Adrenal gland (tissue), 12 donors: ENCODE measurements around the gene NPIPA1. TPM values are rescaled to one million over a fixed set of nuclear protein-coding genes. Genes with fewer than 3 reads are reported as not detected.

Experiments
- DNase-seq, 7 donors: peaks; one replicate each; pipeline ENCODE4 v3.0.0-alpha.2; 2019 to 2020
- H3K27ac ChIP-seq, 5 donors: fragments of 200-600 bp; sonication (generic) in 4 of 5; 1 replicate in 3 of 5; 2 replicates in 2 of 5; pipeline versions ENCODE4 v1.5.1 to v1.8.0; 2016 to 2020; ENCODE audit warnings: mild to moderate bottlenecking in 1 of 5
- H3K27me3 ChIP-seq: fragments of 200-600 bp; 2 replicates; pipeline ENCODE4 v1.8.0; 2021
- H3K36me3 ChIP-seq, 2 donors: fragments of 200-600 bp; replicated peaks in 1 of 2; 1 replicate in 1 of 2; 2 replicates in 1 of 2; pipeline versions ENCODE4 v1.5.1 to v1.8.0; 2018 to 2022
- H3K4me1 ChIP-seq, 2 donors: fragments of 200-600 bp; replicated peaks in 1 of 2; 1 replicate in 1 of 2; 2 replicates in 1 of 2; pipeline versions ENCODE4 v1.5.1 to v1.8.0; 2018 to 2021
- H3K4me3 ChIP-seq, 4 donors: fragments of 200-600 bp; sonication (generic) in 3 of 4; one replicate each; pipeline ENCODE4 v1.5.1; 2016 to 2018
- H3K9me3 ChIP-seq, 3 donors: fragments of 200-600 bp; sonication (generic) in 1 of 3; replicated peaks in 1 of 3; 1 replicate in 2 of 3; 2 replicates in 1 of 3; pipeline versions ENCODE4 v1.5.1 to v1.8.0; 2016 to 2021
- POLR2A ChIP-seq, 2 donors: fragments of 450-650 bp; IDR thresholded peaks; one replicate each; pipeline ENCODE4 v1.6.1; 2017; ENCODE audit warnings: antibody characterized with exemption in 2 of 2, mild to moderate bottlenecking in 2 of 2, moderate library complexity in 1 of 2
- WGBS, 4 donors: extraction: QIAGEN DNeasy Blood & Tissue Kit in 2 of 4; methylation state at CpG; one replicate each; pipeline versions ENCODE4 v1.1.5 to v1.1.7; 2013 to 2017; 5-methylcytosine and 5-hydroxymethylcytosine counted together
- intact Hi-C, 2 donors: fragments of 100-400 bp; cut with DNase I; formaldehyde crosslinking; loops; one replicate each; pipeline versions ENCODE4 v1.14.1 to v1.15.0; 2022 to 2023
- polyA plus RNA-seq, 3 donors: library from polyadenylated mRNA; stranded (reverse); fragments of 200-250 nt in 2 of 3; fragments of 350-450 nt in 1 of 3; fragmentation: Illumina TruSeq in 1 of 3; extraction: RNeasy Lipid Tissue Mini Kit (QIAGEN cat#74804) in 1 of 3; gene quantifications; one replicate each; pipeline ENCODE4 v1.2.3, GENCODE V29; 2013 to 2014
- total RNA-seq, 9 donors: library from RNA; depleted of rRNA in 4 of 9; stranded (reverse); fragments of >200 nt in 4 of 9; fragments of 120-200 nt in 1 of 9; fragmentation: NEBNext Ultra II Directional in 1 of 9; extraction: Animal tissue kit (Norgen Biotek cat#: 25700) in 1 of 9; gene quantifications; one replicate each; pipeline versions ENCODE4 v1.1.0 to v1.2.4, GENCODE V29; 2013 to 2023
- TF ChIP-seq, protein P1 (sequence below), 6 experiments: fragments of 450-650 bp in 4 of 6; fragments of 200-600 bp in 2 of 6; sonication (generic) in 1 of 6; IDR thresholded peaks; 1 replicate in 5 of 6; 2 replicates in 1 of 6; pipeline versions ENCODE4 v1.5.1 to v1.8.0; 2016 to 2021; ENCODE audit warnings: antibody characterized with exemption in 6 of 6, mild to moderate bottlenecking in 2 of 6, moderate library complexity in 1 of 6
- donor health status: healthy with polysubstance abuse.
- donor health status: Bipolar disorder and iron deficiency.
- donor health status: DM: yes; HTN: yes; CAD: no.
- donor health status: DM: no; HTN: no; CAD: no.
- donor health status: DM: no; HTN: no; CAD: no.
- donor health status: DM: yes; HTN: yes; CAD: no.

NPIPA1 gene
- total and polyA plus RNA-seq, 12 donors = 23.9 to 534 (median 54.0) TPM

DNA sequence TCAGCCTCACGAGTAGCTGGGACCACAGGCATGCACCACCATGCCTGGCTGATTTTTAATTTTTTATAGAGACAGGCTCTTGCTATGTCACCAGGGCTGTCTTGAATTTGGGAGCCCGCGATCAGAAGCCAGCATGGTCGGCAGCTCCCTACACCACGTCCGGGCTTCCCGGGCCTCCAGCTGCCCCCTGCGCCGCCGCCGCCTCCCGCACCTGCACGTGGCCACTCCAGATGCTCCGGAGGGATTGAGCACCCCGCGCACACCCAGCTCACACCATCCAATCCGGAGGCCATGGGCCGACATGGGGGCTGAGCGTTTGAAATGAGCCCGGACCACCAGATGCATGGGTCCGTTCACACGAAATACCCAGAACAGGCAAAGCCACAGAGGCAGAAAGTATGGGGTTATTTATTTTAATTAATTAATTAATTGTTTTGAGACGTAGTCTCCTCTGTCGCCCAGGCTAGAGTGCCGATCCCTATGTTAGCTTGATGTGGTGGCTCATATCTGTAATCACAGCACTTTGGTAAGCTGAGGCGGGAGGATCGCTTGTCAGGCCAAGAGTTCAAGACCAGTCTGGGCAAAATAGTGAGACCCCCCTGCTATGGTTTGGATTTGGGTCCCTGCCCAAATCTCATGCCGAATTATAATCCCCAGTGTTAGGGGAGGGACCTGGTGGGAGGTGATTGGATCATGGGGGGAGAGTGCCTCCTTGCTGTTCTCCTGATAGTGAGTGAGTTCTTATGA, 20.5 kb downstream of the NPIPA1 start:
- Histone ChIP-seq H3K4me3 (no peak overlapping the region), H3K36me3 (no peaks in the 10 kb centered on the region), H3K27me3 (no peaks in the 10 kb centered on the region), H3K27ac (no peak overlapping the region), H3K4me1 (peaks cover 13 to 23% of the 10 kb centered on the region in 2 donors), H3K9me3 (no peaks in the 10 kb centered on the region)
- WGBS, 4 donors = 92 to 96% (median 94%) methylated on average over 28 of the region's 28 CpGs
- intact Hi-C loops = no loop called here
- peak in 2 of 7 donors; percentile 12 to 56 for DNase-seq
- TF ChIP-seq POLR2A (IDR thresholded peaks at IDR 0.05) = no peak
- TF ChIP-seq, protein P1, sequence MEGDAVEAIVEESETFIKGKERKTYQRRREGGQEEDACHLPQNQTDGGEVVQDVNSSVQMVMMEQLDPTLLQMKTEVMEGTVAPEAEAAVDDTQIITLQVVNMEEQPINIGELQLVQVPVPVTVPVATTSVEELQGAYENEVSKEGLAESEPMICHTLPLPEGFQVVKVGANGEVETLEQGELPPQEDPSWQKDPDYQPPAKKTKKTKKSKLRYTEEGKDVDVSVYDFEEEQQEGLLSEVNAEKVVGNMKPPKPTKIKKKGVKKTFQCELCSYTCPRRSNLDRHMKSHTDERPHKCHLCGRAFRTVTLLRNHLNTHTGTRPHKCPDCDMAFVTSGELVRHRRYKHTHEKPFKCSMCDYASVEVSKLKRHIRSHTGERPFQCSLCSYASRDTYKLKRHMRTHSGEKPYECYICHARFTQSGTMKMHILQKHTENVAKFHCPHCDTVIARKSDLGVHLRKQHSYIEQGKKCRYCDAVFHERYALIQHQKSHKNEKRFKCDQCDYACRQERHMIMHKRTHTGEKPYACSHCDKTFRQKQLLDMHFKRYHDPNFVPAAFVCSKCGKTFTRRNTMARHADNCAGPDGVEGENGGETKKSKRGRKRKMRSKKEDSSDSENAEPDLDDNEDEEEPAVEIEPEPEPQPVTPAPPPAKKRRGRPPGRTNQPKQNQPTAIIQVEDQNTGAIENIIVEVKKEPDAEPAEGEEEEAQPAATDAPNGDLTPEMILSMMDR (IDR thresholded peaks at IDR 0.05) = no peak

DNA sequence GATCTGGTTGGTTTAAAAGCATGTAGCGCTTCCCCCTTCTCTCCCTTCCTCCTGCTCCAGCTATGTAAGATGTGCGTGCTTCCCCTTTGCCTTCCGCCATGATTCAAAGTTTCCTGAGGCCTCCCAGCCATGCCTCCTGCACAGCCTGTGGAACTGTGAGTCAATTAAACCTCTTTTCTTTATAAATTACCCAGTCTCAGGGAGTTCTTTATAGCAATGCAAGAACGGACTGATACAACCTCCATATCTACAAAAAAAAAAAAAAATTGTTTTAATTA, 21.0 kb downstream of the NPIPA1 start:
- TF ChIP-seq, protein P1 (IDR thresholded peaks at IDR 0.05) = no peak
- TF ChIP-seq POLR2A (IDR thresholded peaks at IDR 0.05) = no peak
- intact Hi-C loops = no loop called here
- no peak overlapping the region for H3K27ac ChIP-seq
- H3K27me3 ChIP-seq = no peaks in the 10 kb centered on the region
- no peak overlapping the region for H3K4me3 ChIP-seq
- H3K9me3 ChIP-seq = no peaks in the 10 kb centered on the region
- no peaks in the 10 kb centered on the region for H3K36me3 ChIP-seq
- H3K4me1 ChIP-seq = peaks cover 13 to 23% of the 10 kb centered on the region in 2 donors
- WGBS, 4 donors = 88 to 93% (median 90%) methylated on average over 4 of the region's 4 CpGs
- peak in 1 of 7 donors; percentile 49 for DNase-seq

DNA sequence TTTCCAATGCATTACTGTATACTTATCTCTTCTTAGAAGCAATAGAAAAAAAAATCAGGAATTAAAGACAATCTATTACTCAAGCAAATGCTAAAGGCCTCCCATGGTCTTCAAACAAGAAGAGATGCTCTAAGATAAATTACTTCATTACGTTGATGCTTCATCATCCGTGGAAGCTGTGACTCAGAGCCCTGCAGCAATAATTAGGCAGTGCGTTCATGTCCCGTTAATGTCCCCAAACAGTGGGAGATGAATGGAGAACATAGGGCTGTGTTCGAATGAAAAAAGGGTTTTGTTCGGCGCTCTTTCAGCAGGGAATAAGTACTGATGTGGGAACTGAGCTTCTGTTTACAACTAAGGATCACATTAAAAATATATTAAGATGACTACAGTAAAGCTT, 21.7 kb downstream of the NPIPA1 start:
- Histone ChIP-seq H3K36me3 (no peaks in the 10 kb centered on the region), H3K4me3 (no peak overlapping the region), H3K27me3 (no peaks in the 10 kb centered on the region), H3K27ac (no peak overlapping the region), H3K9me3 (no peaks in the 10 kb centered on the region), H3K4me1 (peaks cover 13 to 23% of the 10 kb centered on the region in 2 donors)
- WGBS, 4 donors = 77 to 83% (median 81%) methylated on average over 7 of the region's 7 CpGs
- intact Hi-C loops = no loop called here
- no peak for TF ChIP-seq POLR2A (IDR thresholded peaks at IDR 0.05)
- TF ChIP-seq, protein P1 (IDR thresholded peaks at IDR 0.05) = no peak
- peak in 1 of 7 donors; percentile 64 for DNase-seq

DNA sequence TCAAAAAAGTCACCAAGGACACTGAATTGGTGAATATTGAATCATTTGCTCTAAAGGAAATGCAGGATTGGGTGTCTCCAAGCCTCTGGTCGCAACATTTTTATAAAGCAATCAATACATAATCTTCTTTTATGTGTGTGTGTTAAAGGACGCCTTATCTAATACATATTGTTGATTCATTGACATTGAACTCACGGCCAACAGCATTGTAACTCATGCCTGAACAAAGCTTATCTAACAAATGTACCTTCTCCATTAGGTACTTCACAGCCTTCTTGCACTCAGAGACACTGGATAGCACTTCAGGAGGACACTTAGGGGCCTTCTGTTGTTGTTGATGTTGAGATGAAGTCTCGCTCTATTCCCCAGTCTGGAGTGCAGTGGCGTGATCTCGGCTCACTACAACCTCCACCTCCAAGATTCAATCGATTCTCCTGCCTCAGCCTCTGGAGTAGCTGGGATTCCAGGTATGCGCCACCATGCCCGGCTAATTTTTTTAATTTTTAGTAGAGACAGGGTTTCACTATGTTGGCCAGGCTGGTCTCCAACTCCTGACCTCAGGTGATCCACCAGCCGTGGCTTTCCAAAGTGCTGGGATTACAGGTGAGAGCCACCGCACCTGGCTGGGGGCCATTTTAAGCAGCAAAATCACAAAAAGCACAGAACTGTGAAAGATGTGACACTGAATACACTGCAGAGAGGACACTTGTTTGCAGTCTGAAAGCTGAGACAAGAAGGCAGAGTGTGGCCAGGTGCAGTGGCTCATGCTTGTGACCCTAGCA, 24.4 kb downstream of the NPIPA1 start:
- Histone ChIP-seq H3K36me3 (no peaks in the 10 kb centered on the region), H3K4me1 (peaks cover 7% of the 10 kb centered on the region in 2 donors), H3K27ac (no peak overlapping the region), H3K27me3 (no peaks in the 10 kb centered on the region), H3K9me3 (no peaks in the 10 kb centered on the region), H3K4me3 (no peak overlapping the region)
- WGBS, 4 donors = 85 to 88% (median 86%) methylated on average over 11 of the region's 11 CpGs
- DNase-seq = peak in 1 of 7 donors; percentile 50
- TF ChIP-seq POLR2A (IDR thresholded peaks at IDR 0.05) = no peak
- TF ChIP-seq, protein P1 (IDR thresholded peaks at IDR 0.05) = no peak
- intact Hi-C loops = no loop called here
